ENCODE measurements around the gene TBXAS1.

Gene TBXAS1

DNA sequence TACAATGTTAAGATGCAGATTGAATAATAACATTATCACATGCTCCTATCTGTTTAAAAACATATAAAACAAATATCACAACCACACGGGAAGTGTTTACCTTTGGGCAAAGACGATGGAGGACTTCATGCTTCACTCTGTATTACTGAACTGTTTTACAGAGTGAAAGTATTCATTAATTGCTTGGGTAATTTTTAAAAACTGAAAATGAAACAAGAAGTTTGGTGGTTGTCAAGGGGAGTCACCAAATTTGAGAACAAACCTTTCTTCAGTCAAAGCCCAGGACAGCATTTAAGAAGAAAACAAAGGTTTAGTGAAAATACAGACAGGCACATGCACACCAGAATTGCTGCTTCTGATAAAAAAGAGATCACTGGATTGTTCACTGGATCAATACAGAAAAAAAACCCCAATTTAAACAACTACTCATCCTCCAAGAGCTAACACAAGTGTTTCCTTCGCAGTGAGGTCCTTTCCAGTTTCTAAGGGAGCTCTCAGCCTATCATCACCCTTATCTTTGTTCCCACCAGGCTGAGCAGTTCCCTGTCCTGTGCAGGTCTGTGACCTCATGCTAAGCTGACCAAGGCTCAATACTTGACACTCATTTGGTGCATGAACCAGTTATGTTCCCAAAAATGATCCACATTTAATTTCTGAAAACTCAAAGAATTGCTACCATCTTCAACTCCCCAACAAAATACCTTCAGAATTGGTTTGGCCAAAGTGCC is 224.9 kb downstream of the TBXAS1 start:
- DNase-seq, result no peak

DNA sequence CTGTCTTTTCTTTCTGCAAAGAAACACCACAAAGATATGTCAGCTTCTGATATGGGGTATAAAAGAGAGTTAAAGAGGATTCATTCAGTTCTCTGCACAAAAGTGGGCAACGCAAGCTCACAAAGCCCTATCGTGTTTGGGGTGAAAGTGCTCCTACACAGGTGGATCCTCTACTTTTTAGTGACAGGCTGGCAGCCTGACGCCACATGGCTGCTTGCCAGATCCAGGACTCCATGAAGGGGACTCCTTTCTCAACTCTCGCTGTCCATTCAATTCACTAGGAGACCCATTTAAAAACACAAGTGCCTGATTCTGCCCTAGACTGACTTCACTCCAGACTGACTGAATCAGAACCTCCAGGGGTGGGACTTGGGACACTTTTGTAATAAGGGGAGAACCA is 225.7 kb downstream of the TBXAS1 start:
- DNase-seq, result no peak

DNA sequence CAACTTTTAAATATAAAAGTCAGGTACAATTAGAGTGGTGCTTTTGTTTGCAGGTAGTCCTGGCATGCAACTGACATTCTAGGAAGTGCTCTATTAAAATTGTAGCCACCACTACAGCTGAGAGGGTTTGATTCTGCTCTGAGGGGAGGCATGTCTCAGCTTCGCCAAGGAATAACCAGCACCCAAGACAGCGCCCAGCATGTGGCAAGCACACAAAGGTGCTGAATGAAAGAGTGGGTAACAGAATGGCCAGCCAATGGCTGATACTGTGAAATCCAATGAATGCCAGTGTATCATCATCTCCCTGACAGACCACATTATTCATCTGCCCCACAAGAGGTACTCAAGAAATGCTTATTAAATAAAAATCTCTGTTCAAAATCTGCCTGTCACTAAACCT is 226.8 kb downstream of the TBXAS1 start:
- no peak for DNase-seq

DNA sequence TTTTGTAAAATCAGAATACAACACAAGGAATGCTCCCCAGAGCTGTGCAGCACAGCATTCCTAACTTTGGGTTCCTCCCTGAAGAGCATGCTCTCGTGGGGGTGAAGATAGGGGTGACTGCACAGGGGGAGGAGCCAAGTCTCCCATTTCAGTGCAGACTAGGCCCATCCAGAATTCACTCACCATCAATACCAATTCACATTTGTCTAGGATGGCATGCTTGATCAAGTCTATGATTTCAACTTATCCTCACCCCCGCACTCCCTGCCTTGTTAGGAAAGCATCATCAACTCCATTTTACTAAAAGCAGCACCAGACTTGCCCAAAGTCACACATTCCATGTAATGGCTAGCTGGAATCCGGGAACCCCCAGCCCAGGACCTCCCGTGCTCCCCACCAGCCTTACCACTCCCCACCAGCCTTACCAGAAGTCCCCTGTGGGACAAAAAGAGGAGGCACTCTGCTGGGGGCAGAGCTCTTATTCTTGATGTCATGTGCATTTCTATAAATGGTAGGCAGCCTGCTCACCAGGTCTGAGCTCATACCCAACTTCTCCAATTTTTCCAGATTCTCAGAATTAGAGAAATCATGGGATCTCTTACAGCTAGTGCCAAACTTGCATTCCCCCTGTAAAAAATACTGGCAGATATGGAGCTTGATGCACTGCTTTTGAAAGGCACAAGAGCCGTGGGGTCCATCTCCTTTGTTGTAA is 227.5 kb downstream of the TBXAS1 start:
- no peak for DNase-seq

DNA sequence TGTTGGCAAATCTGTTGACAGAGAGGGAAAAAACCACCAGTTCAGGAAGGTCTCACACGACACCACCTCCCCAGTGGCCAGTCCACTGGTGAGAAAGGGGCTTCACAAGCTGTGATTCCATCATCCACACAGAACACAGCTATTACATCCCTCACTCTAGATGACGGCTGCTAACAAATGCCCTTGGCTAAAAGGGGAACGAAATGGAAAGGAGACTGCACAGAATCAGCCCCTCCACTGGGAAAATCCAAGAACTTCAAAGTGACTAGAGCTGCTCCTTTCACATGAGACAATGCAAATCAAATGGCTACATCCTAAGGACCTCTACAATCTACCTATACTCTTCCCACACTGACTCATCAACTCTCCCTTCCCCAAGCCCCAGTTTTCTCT is 228.1 kb downstream of the TBXAS1 start:
- DNase-seq, result no peak

DNA sequence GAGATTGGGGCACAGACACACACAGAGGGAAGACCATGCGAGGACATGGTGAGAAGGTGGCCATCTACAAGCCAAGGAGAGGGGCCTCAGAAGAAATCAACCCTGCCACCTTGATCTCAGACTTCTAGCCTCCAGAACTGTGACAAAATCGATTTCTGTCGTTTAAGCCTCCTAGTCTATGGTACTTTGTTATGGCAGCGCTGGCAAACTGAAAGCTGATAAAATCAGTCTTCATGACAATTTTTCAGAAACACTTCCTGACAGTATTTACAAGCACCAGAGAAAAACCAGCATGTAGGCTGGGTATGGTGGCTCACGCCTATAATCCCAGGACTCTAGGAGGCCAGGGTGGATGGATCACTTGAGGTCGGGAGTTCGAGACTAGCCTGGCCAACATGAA is 229.5 kb downstream of the TBXAS1 start:
- DNase-seq, result no peak

DNA sequence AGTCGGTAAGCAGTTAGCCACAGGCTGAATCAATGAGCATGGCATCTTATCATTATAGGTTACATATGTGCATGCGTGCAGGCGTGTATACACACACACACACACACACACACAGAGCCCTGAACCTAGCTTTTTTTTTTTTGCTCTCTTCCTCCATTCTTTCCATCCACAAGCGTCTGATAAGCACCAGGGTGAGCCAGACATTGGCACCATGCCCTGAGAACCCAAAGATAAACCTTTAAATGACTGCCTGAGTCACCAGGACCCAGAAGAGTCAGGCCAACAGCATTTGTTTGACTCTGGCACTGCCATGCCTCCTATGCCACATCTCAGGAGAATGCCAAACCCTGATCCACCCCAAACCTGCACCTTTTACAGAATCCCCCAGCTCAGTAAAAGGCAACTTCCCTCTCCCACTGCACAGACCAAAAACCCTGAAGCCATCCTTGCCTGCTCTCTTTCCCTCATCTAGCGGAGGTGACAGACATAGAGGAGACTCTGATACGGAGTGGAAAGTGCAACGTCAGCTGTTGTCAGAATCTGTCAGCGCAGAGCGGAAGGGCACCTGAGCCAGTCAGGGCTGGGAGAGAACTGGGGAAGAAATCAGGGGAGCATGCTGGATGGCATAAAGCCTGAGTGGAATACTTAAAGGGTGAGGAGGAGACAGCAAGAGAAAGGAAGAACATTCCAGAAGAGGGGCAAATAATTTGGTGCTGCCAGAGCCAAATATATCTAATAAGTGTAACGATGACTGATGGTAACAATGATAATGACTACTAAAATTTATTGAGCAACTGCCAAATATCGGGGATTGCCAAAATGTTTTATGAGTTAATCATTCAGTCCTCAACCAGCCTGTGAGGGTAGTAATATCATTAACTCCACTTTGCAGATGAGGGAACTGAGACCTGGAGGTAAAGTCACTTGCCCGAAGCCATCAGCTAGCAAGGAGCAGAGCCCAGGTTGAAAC is 230.5 kb downstream of the TBXAS1 start:
- peak; percentile 44 for DNase-seq

DNA sequence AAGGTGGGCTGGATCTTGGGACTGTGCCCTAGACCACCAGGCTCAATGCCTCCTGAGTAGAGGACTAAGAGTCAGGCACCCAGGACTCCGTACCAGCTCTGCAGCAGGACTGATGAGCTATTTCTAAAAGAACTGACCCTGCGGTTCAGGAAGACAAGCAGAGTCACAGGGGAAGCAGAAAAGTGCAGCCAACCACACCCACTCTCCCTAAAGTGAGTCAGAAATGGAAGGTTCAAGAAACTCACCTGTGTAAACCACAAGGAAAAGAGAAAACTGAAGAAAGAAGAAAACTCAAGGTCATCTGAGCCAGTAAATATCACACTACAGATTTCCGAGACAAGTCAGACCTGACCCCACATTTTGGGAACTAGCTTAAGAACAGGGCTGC is 231.2 kb downstream of the TBXAS1 start:
- DNase-seq, result no peak

DNA sequence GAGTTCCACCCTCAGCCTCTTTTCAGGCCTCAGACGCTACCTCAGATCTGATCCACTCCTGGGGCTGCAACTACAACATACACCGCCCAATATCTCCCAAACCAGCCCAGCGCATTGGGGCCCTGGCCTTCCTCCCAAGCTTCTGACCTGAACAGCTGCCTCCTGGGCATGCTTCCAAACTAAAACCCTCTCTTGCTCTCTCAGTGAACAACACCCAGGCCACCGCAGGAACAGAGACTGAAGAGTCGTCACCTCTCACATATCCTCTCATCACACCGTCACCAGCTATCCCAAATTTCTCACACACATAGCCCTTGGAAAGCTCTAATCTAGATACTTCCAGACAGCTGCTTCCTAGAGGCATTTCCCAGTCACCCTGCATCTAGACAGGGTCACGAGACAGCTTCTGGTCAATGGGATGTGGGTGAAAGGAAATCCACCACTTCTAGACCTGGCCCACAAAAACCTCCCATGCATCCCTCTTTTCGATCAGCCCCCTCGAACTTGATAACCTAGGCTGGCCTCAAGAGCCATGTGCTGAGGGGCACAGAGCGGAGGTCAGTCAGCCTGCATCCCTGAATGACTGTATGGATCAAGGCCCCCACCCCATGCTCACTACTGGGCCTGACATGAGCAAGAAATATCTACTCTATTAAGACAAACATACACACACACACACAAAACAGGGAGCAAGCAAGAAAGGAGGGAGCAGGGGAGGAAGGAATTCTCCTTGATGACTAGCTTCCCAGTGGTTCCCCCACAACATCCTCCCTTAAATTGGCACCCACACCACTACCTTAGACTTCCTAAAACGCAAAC is 231.9 kb downstream of the TBXAS1 start:
- no peak for DNase-seq

DNA sequence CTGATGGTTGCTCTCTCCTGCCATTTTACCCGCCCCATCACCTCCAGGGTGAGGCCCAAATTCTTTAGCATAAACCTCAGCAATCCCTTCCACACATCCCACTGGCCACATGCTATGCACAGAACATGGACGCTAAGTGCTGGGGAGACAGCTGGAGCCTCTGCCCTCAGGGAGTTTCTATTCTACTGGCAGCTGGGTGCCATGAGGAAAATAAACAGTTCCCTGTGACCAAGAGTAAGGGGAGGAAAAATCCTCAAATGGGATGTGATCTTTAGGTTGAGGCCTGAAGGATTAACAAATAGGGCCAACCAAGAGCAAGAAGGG is 232.5 kb downstream of the TBXAS1 start:
- no peak for DNase-seq

DNA sequence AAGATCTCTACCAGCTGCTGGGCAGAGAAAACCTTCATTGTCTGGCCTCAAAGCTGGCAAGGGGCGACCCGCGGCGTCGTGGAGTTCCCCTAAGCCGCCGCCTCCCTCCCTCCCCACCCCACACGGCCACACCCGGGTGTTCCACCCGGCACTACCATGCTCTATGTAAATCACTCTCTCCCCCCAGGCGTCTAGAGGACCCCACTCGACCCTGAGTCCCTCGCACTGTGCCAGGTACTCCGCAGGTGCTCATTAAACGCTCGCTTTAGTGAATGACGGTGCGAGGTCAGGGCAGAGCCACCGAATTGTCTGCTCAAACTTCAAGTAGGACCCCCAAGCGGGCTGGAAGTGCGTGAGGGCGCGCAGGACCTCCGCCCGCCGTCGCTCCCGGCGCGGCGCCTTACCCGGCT is 233.1 kb downstream of the TBXAS1 start:
- DNase-seq, result peak; percentile 42

DNA sequence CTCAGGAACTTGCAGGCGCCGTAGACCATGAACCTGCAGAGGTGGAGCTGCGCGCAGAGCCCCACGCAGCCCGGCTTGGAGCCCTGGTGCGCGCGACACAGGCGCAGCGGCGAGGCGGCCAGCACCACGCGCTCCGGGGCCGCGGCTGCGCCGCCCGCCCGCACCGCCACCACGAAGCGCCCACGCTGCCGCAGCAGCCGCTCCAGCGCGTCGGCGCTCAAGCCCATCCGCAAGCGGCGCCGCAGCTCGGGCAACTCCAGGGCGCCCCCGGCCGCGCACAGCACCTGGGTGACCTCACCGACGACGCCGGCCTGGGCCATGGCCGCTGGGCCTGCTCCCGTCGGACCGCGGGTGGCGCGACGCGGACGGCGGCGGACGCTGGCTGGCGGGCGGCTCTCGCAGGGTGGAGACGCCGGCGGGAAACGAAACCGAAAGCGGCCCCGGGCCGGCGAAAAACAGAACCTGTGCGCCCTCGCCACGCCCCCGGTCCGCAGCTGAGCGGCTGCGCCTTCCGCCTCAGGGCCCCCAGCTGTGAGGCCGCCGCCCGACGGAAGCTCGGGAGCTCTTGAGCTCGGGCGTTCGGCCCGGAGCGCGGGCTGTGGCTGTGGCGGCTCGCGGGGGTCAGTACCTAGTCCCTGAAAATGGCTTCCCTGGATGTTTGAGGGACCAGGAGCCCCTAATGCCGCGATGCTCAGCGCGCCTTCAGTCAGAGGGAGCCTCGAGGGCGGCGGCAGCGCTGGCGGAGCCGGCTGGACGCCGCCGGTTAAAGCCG is 233.7 kb downstream of the TBXAS1 start, which contains the start of gene PARP12:
TSS of gene PARP12 (minus strand) at position 424 of the 772 bp plus-strand sequence. CDS start at position 320, 104 bp downstream.
- DNase-seq, result peak; percentile 80

DNA sequence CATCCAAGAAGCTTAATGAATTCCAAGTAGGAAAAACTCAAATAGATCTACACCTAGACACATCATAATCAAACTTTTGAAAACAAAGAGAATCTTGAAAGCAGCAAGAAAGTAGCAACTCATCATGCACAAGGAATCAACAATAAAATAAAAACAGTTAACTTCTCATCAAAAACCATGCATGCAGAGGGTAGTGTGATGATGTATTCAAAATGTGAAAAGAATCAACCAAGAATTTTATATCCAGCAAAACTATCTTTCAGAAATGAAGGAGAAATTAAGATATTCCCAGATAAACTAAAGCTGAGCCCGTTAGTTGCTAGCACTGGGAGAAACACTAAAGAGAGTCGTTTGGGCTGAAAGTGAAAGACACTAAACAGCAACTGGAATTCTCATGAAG is 238.0 kb downstream of the TBXAS1 start:
- no peak for DNase-seq

DNA sequence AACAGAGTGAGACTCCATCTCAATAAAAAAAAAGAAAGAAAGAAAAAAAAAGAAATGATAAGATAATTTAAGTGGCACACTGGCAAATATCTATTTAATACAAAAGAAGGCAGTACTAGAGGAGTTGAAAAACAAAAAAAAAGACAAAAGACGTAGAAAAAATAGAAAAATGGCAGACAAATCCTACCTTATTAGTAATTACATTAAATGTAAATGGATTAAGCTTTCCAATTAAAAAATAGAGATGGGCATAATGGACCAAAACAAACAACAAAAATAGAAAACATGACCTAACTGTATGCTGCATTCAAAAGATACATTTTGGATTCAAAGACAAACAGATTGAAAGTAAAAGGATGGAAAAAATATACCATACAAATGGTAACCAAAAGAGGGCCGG is 239.0 kb downstream of the TBXAS1 start:
- no peak for DNase-seq

DNA sequence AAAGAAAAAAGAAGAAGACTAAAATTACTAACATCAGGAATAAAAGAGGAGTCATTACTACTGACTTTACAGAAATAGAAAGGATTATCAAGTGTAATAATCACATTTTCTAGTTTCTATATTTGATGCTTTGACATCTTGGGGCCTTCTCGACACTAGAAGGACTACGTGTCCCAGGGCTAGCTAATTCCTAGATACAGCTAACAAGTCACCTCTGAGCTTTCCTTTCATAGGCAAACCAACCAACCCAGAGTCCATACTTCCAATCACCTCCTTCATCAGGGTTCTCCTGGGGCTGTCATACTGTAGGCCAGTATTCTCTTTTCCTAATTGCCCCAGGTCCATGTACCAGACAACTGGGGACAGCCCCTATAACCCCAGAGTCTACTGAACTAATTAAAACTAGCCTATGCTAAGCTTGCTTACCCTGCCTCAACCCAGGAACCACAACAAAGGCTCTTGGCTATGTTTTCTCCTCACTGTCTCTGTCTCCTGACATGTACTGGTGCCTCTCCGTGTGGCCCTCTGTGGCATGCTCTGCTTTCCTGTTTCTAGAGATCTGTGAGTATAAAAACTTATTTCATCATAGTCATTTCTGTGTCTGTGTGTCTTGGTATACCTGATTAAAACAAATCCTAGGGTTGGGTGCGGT is 240.4 kb downstream of the TBXAS1 start:
- DNase-seq, result no peak

Data from effector CD4-positive, alpha-beta T cell (primary cell).